Jurkat, Clone E6-1 (cell line): ENCODE measurements around the gene EIF4ENIF1. TPM values are rescaled to one million over a fixed set of nuclear protein-coding genes. Genes with fewer than 3 reads are reported as not detected.
"Not testable (repeated sequence)": the region's sequence is repeated elsewhere in the genome, so short reads cannot be mapped to it uniquely, and the experiment has no call there.

Experiments
- DNase-seq: peaks from one replicate; pipeline ENCODE4 v3.0.0-alpha.2; 2011; ENCODE audit warnings: low read depth, low spot score
- H3K4me3 ChIP-seq: 2 replicates; pipeline ENCODE4 v1.5.1; 2011; ENCODE audit warnings: mild to moderate bottlenecking, low read length, control low read depth, moderate library complexity
- polyA plus RNA-seq: library from polyadenylated mRNA; unstranded; fragments of >200 nt; gene quantifications from one replicate; pipeline ENCODE4 v1.2.1, GENCODE V29; 2012; ENCODE audit warnings: missing spikeins; ENCODE audit not compliant: insufficient read length, insufficient read depth

EIF4ENIF1 gene
- 28.6 TPM for polyA plus RNA-seq

GRCh38 chr22:31489632-31490495 is at the start of gene EIF4ENIF1:
Gene EIF4ENIF1 (minus strand): TSS chr22:31489842. CDS start chr22:31488718, 1,124 bp downstream.
- peak within 1 kb of the TSS; percentile 97 for H3K4me3 ChIP-seq
- DNase-seq: peak; percentile 76

GRCh38 chr22:31538815-31539214 is 49.2 kb upstream of the EIF4ENIF1 start:
- no peak overlapping the region for H3K4me3 ChIP-seq
- DNase-seq: no peak

- no peak for DNase-seq
- H3K4me3 ChIP-seq: no peak overlapping the region
Measured at GRCh38 chr22:31537019-31537535, 47.4 kb upstream of the EIF4ENIF1 start.

- H3K4me3 ChIP-seq: no peak overlapping the region
- no peak for DNase-seq
Measured at GRCh38 chr22:31533374-31533773, 43.7 kb upstream of the EIF4ENIF1 start.

- no peak for DNase-seq
- H3K4me3 ChIP-seq: no peak overlapping the region
Measured at GRCh38 chr22:31532060-31532459, 42.4 kb upstream of the EIF4ENIF1 start.

- H3K4me3 ChIP-seq: no peak overlapping the region
- DNase-seq: no peak
Measured at GRCh38 chr22:31530823-31531195, 41.2 kb upstream of the EIF4ENIF1 start.

- no peak overlapping the region for H3K4me3 ChIP-seq
- DNase-seq: no peak
Measured at GRCh38 chr22:31526270-31526669, 36.6 kb upstream of the EIF4ENIF1 start.

GRCh38 chr22:31524132-31524531 is 34.5 kb upstream of the EIF4ENIF1 start:
- not testable (repeated sequence) for DNase-seq, H3K4me3 ChIP-seq

GRCh38 chr22:31520051-31520450 is 30.4 kb upstream of the EIF4ENIF1 start:
- DNase-seq: no peak
- H3K4me3 ChIP-seq: no peak overlapping the region

- no peak for DNase-seq
- H3K4me3 ChIP-seq: no peak overlapping the region
Measured at GRCh38 chr22:31509061-31509762, 19.6 kb upstream of the EIF4ENIF1 start.

GRCh38 chr22:31508536-31508935 is 18.9 kb upstream of the EIF4ENIF1 start:
- DNase-seq: no peak
- no peak overlapping the region for H3K4me3 ChIP-seq

- DNase-seq, H3K4me3 ChIP-seq: not testable (repeated sequence)
Measured at GRCh38 chr22:31507517-31507916, 17.9 kb upstream of the EIF4ENIF1 start.

- no peak overlapping the region for H3K4me3 ChIP-seq
- DNase-seq: no peak
Measured at GRCh38 chr22:31504282-31504681, 14.6 kb upstream of the EIF4ENIF1 start.

GRCh38 chr22:31503211-31503964 is 13.7 kb upstream of the EIF4ENIF1 start:
- no peak for DNase-seq
- no peak overlapping the region for H3K4me3 ChIP-seq

- no peak overlapping the region for H3K4me3 ChIP-seq
- DNase-seq: no peak
Measured at GRCh38 chr22:31501738-31502137, 12.1 kb upstream of the EIF4ENIF1 start.

GRCh38 chr22:31497148-31497938 is 7.7 kb upstream of the EIF4ENIF1 start:
- H3K4me3 ChIP-seq: peak overlapping the region; percentile 90
- DNase-seq: peak; percentile 72

- peak overlapping the region; percentile 90 for H3K4me3 ChIP-seq
- peak; percentile 5 for DNase-seq
Measured at GRCh38 chr22:31496735-31497146, 7.1 kb upstream of the EIF4ENIF1 start.

GRCh38 chr22:31496007-31496734 is 6.5 kb upstream of the EIF4ENIF1 start, which contains the start of gene SFI1:
Gene SFI1 (plus strand): TSS chr22:31496536. CDS start chr22:31508285, 11,749 bp downstream.
- peak; percentile 90 for DNase-seq
- peak within 1 kb of the TSS; percentile 90 for H3K4me3 ChIP-seq
